ENCODE measurements around the gene WDR47. TPM values are rescaled to one million over a fixed set of nuclear protein-coding genes. Genes with fewer than 3 reads are reported as not detected.

Gene WDR47
- total and polyA plus RNA-seq, 10 of the 15 experiments (the other 5 are each of a cell fraction or from before 2014, with no cell fraction given) = 2.4 to 9.7 (median 5.9) TPM

DNA sequence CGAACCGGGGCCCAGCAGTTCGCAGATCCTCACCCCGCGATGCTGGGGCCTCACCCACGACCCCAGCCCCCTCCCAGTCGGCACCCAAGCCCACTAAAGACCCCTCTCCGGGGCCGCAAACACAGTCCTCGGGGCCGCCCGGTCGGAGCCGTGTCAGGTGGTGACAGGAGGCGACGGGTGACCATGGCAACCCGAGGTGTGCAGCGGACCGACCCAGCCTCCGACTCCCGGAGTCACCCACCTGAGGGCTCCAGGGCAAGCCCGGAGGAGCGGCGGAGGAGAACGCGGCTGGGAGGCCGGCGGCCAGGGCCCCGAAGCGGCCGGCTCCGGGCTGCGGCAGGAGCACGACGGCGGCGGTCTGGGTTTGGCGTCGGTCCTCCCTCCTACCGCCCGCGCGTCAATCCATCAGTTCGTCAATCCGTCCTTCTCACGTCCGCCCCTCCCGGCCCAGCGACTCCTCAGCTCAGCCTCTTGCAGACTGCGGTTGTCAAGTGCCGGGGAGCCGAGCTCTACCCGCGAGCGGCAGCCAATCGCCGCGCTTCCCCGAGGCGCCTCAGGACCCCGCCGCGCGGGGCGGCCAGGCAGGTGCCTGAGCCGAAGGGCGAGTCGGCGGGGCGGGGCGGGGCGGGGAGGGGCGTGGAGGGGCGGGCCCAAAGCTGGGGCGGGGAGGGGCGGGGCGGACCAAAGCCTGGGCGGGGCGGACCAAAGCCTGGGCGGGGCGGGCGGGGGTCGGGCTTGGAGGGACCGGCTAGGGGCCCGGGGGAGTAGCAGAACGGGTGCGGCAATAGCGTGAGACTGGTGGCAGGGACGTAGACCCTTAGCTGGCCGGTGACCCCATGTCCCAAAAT is at the start of gene WDR47 (continued):
- TF ChIP-seq SMARCA5 (IDR thresholded peaks at IDR 0.05) = no peak
- TF ChIP-seq RFX5 (IDR thresholded peaks at IDR 0.05; ENCODE audit: low read depth, low read length) = 0 out of 2 replicates have a peak, but pooled peaks have one; percentile 32
- TF ChIP-seq TAF1 (IDR thresholded peaks at IDR 0.05; ENCODE audit: borderline replicate concordance, low read depth, low read length) = peak; percentile 95
- TF ChIP-seq, protein P1, sequence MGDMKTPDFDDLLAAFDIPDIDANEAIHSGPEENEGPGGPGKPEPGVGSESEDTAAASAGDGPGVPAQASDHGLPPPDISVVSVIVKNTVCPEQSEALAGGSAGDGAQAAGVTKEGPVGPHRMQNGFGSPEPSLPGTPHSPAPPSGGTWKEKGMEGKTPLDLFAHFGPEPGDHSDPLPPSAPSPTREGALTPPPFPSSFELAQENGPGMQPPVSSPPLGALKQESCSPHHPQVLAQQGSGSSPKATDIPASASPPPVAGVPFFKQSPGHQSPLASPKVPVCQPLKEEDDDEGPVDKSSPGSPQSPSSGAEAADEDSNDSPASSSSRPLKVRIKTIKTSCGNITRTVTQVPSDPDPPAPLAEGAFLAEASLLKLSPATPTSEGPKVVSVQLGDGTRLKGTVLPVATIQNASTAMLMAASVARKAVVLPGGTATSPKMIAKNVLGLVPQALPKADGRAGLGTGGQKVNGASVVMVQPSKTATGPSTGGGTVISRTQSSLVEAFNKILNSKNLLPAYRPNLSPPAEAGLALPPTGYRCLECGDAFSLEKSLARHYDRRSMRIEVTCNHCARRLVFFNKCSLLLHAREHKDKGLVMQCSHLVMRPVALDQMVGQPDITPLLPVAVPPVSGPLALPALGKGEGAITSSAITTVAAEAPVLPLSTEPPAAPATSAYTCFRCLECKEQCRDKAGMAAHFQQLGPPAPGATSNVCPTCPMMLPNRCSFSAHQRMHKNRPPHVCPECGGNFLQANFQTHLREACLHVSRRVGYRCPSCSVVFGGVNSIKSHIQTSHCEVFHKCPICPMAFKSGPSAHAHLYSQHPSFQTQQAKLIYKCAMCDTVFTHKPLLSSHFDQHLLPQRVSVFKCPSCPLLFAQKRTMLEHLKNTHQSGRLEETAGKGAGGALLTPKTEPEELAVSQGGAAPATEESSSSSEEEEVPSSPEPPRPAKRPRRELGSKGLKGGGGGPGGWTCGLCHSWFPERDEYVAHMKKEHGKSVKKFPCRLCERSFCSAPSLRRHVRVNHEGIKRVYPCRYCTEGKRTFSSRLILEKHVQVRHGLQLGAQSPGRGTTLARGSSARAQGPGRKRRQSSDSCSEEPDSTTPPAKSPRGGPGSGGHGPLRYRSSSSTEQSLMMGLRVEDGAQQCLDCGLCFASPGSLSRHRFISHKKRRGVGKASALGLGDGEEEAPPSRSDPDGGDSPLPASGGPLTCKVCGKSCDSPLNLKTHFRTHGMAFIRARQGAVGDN (IDR thresholded peaks at IDR 0.05) = peak; percentile 59
- TF ChIP-seq IKZF1 (conservative IDR thresholded peaks at IDR 0.05) = peak; percentile 86
- TF ChIP-seq RUNX3 (IDR thresholded peaks at IDR 0.05; ENCODE audit: low read length) = peak; percentile 88
- peak; percentile 63; the same call in 1 of the 2 replicates for TF ChIP-seq GATAD2B (conservative IDR thresholded peaks at IDR 0.05; ENCODE audit: low read depth)
- peak; percentile 94 for TF ChIP-seq NKRF (conservative IDR thresholded peaks at IDR 0.05)
- TF ChIP-seq, protein P2, sequence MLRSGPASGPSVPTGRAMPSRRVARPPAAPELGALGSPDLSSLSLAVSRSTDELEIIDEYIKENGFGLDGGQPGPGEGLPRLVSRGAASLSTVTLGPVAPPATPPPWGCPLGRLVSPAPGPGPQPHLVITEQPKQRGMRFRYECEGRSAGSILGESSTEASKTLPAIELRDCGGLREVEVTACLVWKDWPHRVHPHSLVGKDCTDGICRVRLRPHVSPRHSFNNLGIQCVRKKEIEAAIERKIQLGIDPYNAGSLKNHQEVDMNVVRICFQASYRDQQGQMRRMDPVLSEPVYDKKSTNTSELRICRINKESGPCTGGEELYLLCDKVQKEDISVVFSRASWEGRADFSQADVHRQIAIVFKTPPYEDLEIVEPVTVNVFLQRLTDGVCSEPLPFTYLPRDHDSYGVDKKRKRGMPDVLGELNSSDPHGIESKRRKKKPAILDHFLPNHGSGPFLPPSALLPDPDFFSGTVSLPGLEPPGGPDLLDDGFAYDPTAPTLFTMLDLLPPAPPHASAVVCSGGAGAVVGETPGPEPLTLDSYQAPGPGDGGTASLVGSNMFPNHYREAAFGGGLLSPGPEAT (IDR thresholded peaks at IDR 0.05; ENCODE audit: low read depth) = peak; percentile 46; the same call in 1 of the 2 replicates
- TF ChIP-seq SREBF2 (IDR thresholded peaks at IDR 0.05; ENCODE audit: low read length) = no peak
- TF ChIP-seq BCL3 (IDR thresholded peaks at IDR 0.05; ENCODE audit: borderline replicate concordance, insufficient read depth, low read depth, low read length, poor library complexity, severe bottlenecking) = no peak
- TF ChIP-seq, protein P3, sequence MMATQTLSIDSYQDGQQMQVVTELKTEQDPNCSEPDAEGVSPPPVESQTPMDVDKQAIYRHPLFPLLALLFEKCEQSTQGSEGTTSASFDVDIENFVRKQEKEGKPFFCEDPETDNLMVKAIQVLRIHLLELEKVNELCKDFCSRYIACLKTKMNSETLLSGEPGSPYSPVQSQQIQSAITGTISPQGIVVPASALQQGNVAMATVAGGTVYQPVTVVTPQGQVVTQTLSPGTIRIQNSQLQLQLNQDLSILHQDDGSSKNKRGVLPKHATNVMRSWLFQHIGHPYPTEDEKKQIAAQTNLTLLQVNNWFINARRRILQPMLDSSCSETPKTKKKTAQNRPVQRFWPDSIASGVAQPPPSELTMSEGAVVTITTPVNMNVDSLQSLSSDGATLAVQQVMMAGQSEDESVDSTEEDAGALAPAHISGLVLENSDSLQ (IDR thresholded peaks at IDR 0.05) = peak; percentile 87
- TF ChIP-seq PAX8 (IDR thresholded peaks at IDR 0.05) = no peak
- TF ChIP-seq TCF3 (IDR thresholded peaks at IDR 0.05; ENCODE audit: borderline replicate concordance, insufficient read depth, low read depth, low read length) = peak; percentile 81; the same call in 1 of the 2 replicates
- TF ChIP-seq SRF (IDR thresholded peaks at IDR 0.05; ENCODE audit: low read depth in 2 of 2, low read length in 2 of 2) = peak; percentile 58 to 92
- TF ChIP-seq SMAD5 (IDR thresholded peaks at IDR 0.05; ENCODE audit: low read depth) = peak; percentile 74; the same call in 1 of the 2 replicates
- TF ChIP-seq ETV6 (conservative IDR thresholded peaks at IDR 0.05 in 1 of 2, IDR thresholded peaks at IDR 0.05 in 1 of 2; ENCODE audit: borderline replicate concordance in 1 of 2, low read depth in 1 of 2) = no peak
- TF ChIP-seq SP1 (IDR thresholded peaks at IDR 0.05; ENCODE audit: low read depth, low read length) = no peak
- peak; percentile 86 for TF ChIP-seq PML (IDR thresholded peaks at IDR 0.05; ENCODE audit: low read length)
